ENCODE measurements around the gene DIP2C.

The DIP2C gene

GRCh38 chr10:506451-507354, 182.8 kb downstream of the DIP2C start:
- no peak for TF ChIP-seq CTCF (IDR thresholded peaks at IDR 0.05; ENCODE audit: low read depth, low read length, missing control alignments)
- H3K27ac ChIP-seq: no peak overlapping the region
- in situ Hi-C loops (cut with HindIII; ENCODE audit: low pct_ligation_motif_present, low sequenced_read_pairs): no loop called here
- no peak overlapping the region for H3K4me3 ChIP-seq (ENCODE audit: low read depth, low read length)
- H3K27me3 ChIP-seq (replicated peaks): no peaks in the 10 kb centered on the region
- H3K36me3 ChIP-seq (replicated peaks): no peaks in the 10 kb centered on the region
- DNase-seq: no peak

- in situ Hi-C loops (cut with HindIII; ENCODE audit: low pct_ligation_motif_present, low sequenced_read_pairs): no loop called here
- no peaks in the 10 kb centered on the region for H3K27me3 ChIP-seq (replicated peaks)
- DNase-seq: no peak
- no peak overlapping the region for H3K27ac ChIP-seq
- TF ChIP-seq CTCF (IDR thresholded peaks at IDR 0.05; ENCODE audit: low read depth, low read length, missing control alignments): no peak
- H3K36me3 ChIP-seq (replicated peaks): no peaks in the 10 kb centered on the region
- H3K4me3 ChIP-seq (ENCODE audit: low read depth, low read length): no peak overlapping the region
Observed at GRCh38 chr10:505419-505818, 184.0 kb downstream of the DIP2C start.

DNA sequence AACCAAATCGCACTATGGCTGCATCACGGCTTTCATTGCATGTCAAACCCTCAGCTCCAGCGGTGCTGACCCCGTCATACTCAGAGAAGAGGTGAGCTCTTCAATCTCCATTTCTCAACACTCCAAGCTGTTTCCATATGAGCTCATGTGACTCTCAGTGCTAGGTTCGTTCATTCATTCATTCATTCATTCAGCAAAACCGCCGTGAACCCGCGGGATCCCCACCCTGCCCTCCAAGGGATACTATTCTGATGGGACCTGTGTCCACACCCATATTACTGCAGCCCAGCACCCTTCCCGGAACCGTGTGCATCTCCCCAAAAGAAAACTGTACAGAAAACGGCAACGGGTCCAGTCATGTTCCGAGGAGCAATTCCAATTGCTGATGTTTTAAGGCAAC, 184.7 kb downstream of the DIP2C start:
- in situ Hi-C loops (cut with HindIII; ENCODE audit: low pct_ligation_motif_present, low sequenced_read_pairs): no loop called here
- H3K36me3 ChIP-seq (replicated peaks): no peaks in the 10 kb centered on the region
- H3K4me3 ChIP-seq (ENCODE audit: low read depth, low read length): no peak overlapping the region
- no peaks in the 10 kb centered on the region for H3K27me3 ChIP-seq (replicated peaks)
- H3K27ac ChIP-seq: no peak overlapping the region
- no peak for DNase-seq
- TF ChIP-seq CTCF (IDR thresholded peaks at IDR 0.05; ENCODE audit: low read depth, low read length, missing control alignments): no peak

GRCh38 chr10:504121-504611, 185.3 kb downstream of the DIP2C start:
- in situ Hi-C loops (cut with HindIII; ENCODE audit: low pct_ligation_motif_present, low sequenced_read_pairs): no loop called here
- TF ChIP-seq CTCF (IDR thresholded peaks at IDR 0.05; ENCODE audit: low read depth, low read length, missing control alignments): no peak
- Histone ChIP-seq H3K27me3 (replicated peaks) (no peaks in the 10 kb centered on the region), H3K36me3 (replicated peaks) (no peaks in the 10 kb centered on the region), H3K4me3 (ENCODE audit: low read depth, low read length) (no peak overlapping the region), H3K27ac (no peak overlapping the region)
- no peak for DNase-seq

DNA sequence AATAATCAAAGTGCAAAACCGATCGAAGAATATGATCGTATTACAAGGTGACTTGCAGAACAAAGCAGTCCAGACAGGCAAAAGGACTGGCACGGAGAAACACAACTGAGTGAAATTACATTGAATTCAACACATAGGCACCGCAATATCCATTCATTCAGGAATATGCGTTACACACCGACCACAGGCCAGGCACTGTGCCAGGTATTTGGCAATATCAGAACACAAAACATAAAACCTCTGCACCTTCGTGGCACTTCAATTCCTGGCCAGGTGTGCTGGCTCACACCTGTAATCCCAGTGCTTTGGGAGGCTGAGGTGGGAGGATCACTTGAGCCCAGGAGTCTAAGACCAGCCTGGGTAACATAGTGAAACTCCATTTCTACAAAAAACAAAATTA, 187.9 kb downstream of the DIP2C start:
- Histone ChIP-seq H3K4me3 (ENCODE audit: low read depth, low read length) (no peak overlapping the region), H3K36me3 (replicated peaks) (no peaks in the 10 kb centered on the region), H3K27ac (no peak overlapping the region), H3K27me3 (replicated peaks) (no peaks in the 10 kb centered on the region)
- in situ Hi-C loops (cut with HindIII; ENCODE audit: low pct_ligation_motif_present, low sequenced_read_pairs): no loop called here
- no peak for DNase-seq
- no peak for TF ChIP-seq CTCF (IDR thresholded peaks at IDR 0.05; ENCODE audit: low read depth, low read length, missing control alignments)

All from brain microvascular endothelial cell (primary cell).